Measurements from ENCODE around the gene ACSM2A.
"Not testable (repeated sequence)": the region's sequence is repeated elsewhere in the genome, so short reads cannot be mapped to it uniquely, and the experiment has no call there.

Gene ACSM2A

GRCh38 chr16:20446652-20447393 lies 4.5 kb upstream of the ACSM2A start:
- not testable (repeated sequence) for H3K27ac ChIP-seq (ENCODE audit: low read depth, low read length); H3K4me1 ChIP-seq (ENCODE audit: control insufficient read depth in 1 of 2, insufficient read depth in 2 of 2, low read length in 2 of 2); H3K27me3 ChIP-seq (ENCODE audit: control insufficient read depth in 1 of 2, insufficient read depth in 2 of 2, low read length in 2 of 2); H3K36me3 ChIP-seq (ENCODE audit: control insufficient read depth in 1 of 2, insufficient read depth in 2 of 2, low read length in 2 of 2); H3K9ac ChIP-seq (ENCODE audit: low read depth in 1 of 2, low read length in 2 of 2); H3K9me3 ChIP-seq (ENCODE audit: control insufficient read depth in 1 of 2, low read length in 2 of 2); H3K4me3 ChIP-seq (ENCODE audit: low read depth in 1 of 2, low read length in 2 of 2)

- H3K36me3 ChIP-seq (ENCODE audit: control insufficient read depth in 1 of 2, insufficient read depth in 2 of 2, low read length in 2 of 2); H3K9ac ChIP-seq (ENCODE audit: low read depth in 1 of 2, low read length in 2 of 2); H3K9me3 ChIP-seq (ENCODE audit: control insufficient read depth in 1 of 2, low read length in 2 of 2); H3K27ac ChIP-seq (ENCODE audit: low read depth, low read length); H3K27me3 ChIP-seq (ENCODE audit: control insufficient read depth in 1 of 2, insufficient read depth in 2 of 2, low read length in 2 of 2); H3K4me3 ChIP-seq (ENCODE audit: low read depth in 1 of 2, low read length in 2 of 2); H3K4me1 ChIP-seq (ENCODE audit: control insufficient read depth in 1 of 2, insufficient read depth in 2 of 2, low read length in 2 of 2): not testable (repeated sequence)
Observed at GRCh38 chr16:20453633-20454032, 2.3 kb downstream of the ACSM2A start.

- H3K36me3 ChIP-seq (ENCODE audit: control insufficient read depth in 1 of 2, insufficient read depth in 2 of 2, low read length in 2 of 2); H3K27me3 ChIP-seq (ENCODE audit: control insufficient read depth in 1 of 2, insufficient read depth in 2 of 2, low read length in 2 of 2); H3K9ac ChIP-seq (ENCODE audit: low read depth in 1 of 2, low read length in 2 of 2); H3K9me3 ChIP-seq (ENCODE audit: control insufficient read depth in 1 of 2, low read length in 2 of 2); H3K4me1 ChIP-seq (ENCODE audit: control insufficient read depth in 1 of 2, insufficient read depth in 2 of 2, low read length in 2 of 2); H3K4me3 ChIP-seq (ENCODE audit: low read depth in 1 of 2, low read length in 2 of 2); H3K27ac ChIP-seq (ENCODE audit: low read depth, low read length): not testable (repeated sequence)
Observed at GRCh38 chr16:20459227-20459626, 7.9 kb downstream of the ACSM2A start.

GRCh38 chr16:20460313-20460712 lies 9.0 kb downstream of the ACSM2A start:
- H3K9ac ChIP-seq (ENCODE audit: low read depth in 1 of 2, low read length in 2 of 2); H3K36me3 ChIP-seq (ENCODE audit: control insufficient read depth in 1 of 2, insufficient read depth in 2 of 2, low read length in 2 of 2); H3K4me3 ChIP-seq (ENCODE audit: low read depth in 1 of 2, low read length in 2 of 2); H3K9me3 ChIP-seq (ENCODE audit: control insufficient read depth in 1 of 2, low read length in 2 of 2); H3K27ac ChIP-seq (ENCODE audit: low read depth, low read length); H3K27me3 ChIP-seq (ENCODE audit: control insufficient read depth in 1 of 2, insufficient read depth in 2 of 2, low read length in 2 of 2); H3K4me1 ChIP-seq (ENCODE audit: control insufficient read depth in 1 of 2, insufficient read depth in 2 of 2, low read length in 2 of 2): not testable (repeated sequence)

- H3K9ac ChIP-seq (ENCODE audit: low read depth in 1 of 2, low read length in 2 of 2); H3K36me3 ChIP-seq (ENCODE audit: control insufficient read depth in 1 of 2, insufficient read depth in 2 of 2, low read length in 2 of 2); H3K4me1 ChIP-seq (ENCODE audit: control insufficient read depth in 1 of 2, insufficient read depth in 2 of 2, low read length in 2 of 2); H3K9me3 ChIP-seq (ENCODE audit: control insufficient read depth in 1 of 2, low read length in 2 of 2); H3K4me3 ChIP-seq (ENCODE audit: low read depth in 1 of 2, low read length in 2 of 2); H3K27ac ChIP-seq (ENCODE audit: low read depth, low read length); H3K27me3 ChIP-seq (ENCODE audit: control insufficient read depth in 1 of 2, insufficient read depth in 2 of 2, low read length in 2 of 2): not testable (repeated sequence)
Observed at GRCh38 chr16:20468954-20469353, 17.6 kb downstream of the ACSM2A start.

- H3K36me3 ChIP-seq (ENCODE audit: control insufficient read depth in 1 of 2, insufficient read depth in 2 of 2, low read length in 2 of 2); H3K4me3 ChIP-seq (ENCODE audit: low read depth in 1 of 2, low read length in 2 of 2); H3K9ac ChIP-seq (ENCODE audit: low read depth in 1 of 2, low read length in 2 of 2); H3K9me3 ChIP-seq (ENCODE audit: control insufficient read depth in 1 of 2, low read length in 2 of 2); H3K27me3 ChIP-seq (ENCODE audit: control insufficient read depth in 1 of 2, insufficient read depth in 2 of 2, low read length in 2 of 2); H3K4me1 ChIP-seq (ENCODE audit: control insufficient read depth in 1 of 2, insufficient read depth in 2 of 2, low read length in 2 of 2); H3K27ac ChIP-seq (ENCODE audit: low read depth, low read length): not testable (repeated sequence)
Observed at GRCh38 chr16:20469930-20470329, 18.6 kb downstream of the ACSM2A start.

- H3K27ac ChIP-seq (ENCODE audit: low read depth, low read length); H3K27me3 ChIP-seq (ENCODE audit: control insufficient read depth in 1 of 2, insufficient read depth in 2 of 2, low read length in 2 of 2); H3K4me1 ChIP-seq (ENCODE audit: control insufficient read depth in 1 of 2, insufficient read depth in 2 of 2, low read length in 2 of 2); H3K4me3 ChIP-seq (ENCODE audit: low read depth in 1 of 2, low read length in 2 of 2); H3K9ac ChIP-seq (ENCODE audit: low read depth in 1 of 2, low read length in 2 of 2); H3K9me3 ChIP-seq (ENCODE audit: control insufficient read depth in 1 of 2, low read length in 2 of 2); H3K36me3 ChIP-seq (ENCODE audit: control insufficient read depth in 1 of 2, insufficient read depth in 2 of 2, low read length in 2 of 2): not testable (repeated sequence)
Observed at GRCh38 chr16:20470732-20471131, 19.4 kb downstream of the ACSM2A start.

- not testable (repeated sequence) for H3K4me3 ChIP-seq (ENCODE audit: low read depth in 1 of 2, low read length in 2 of 2); H3K36me3 ChIP-seq (ENCODE audit: control insufficient read depth in 1 of 2, insufficient read depth in 2 of 2, low read length in 2 of 2); H3K9ac ChIP-seq (ENCODE audit: low read depth in 1 of 2, low read length in 2 of 2); H3K9me3 ChIP-seq (ENCODE audit: control insufficient read depth in 1 of 2, low read length in 2 of 2); H3K4me1 ChIP-seq (ENCODE audit: control insufficient read depth in 1 of 2, insufficient read depth in 2 of 2, low read length in 2 of 2); H3K27me3 ChIP-seq (ENCODE audit: control insufficient read depth in 1 of 2, insufficient read depth in 2 of 2, low read length in 2 of 2); H3K27ac ChIP-seq (ENCODE audit: low read depth, low read length)
Observed at GRCh38 chr16:20477188-20477744, 25.9 kb downstream of the ACSM2A start.

- H3K36me3 ChIP-seq (ENCODE audit: control insufficient read depth in 1 of 2, insufficient read depth in 2 of 2, low read length in 2 of 2); H3K9me3 ChIP-seq (ENCODE audit: control insufficient read depth in 1 of 2, low read length in 2 of 2); H3K4me3 ChIP-seq (ENCODE audit: low read depth in 1 of 2, low read length in 2 of 2); H3K27ac ChIP-seq (ENCODE audit: low read depth, low read length); H3K27me3 ChIP-seq (ENCODE audit: control insufficient read depth in 1 of 2, insufficient read depth in 2 of 2, low read length in 2 of 2); H3K9ac ChIP-seq (ENCODE audit: low read depth in 1 of 2, low read length in 2 of 2); H3K4me1 ChIP-seq (ENCODE audit: control insufficient read depth in 1 of 2, insufficient read depth in 2 of 2, low read length in 2 of 2): not testable (repeated sequence)
Observed at GRCh38 chr16:20483989-20484388, 32.7 kb downstream of the ACSM2A start.

GRCh38 chr16:20484726-20485125 lies 33.4 kb downstream of the ACSM2A start:
- Histone ChIP-seq H3K27ac (ENCODE audit: low read depth, low read length) (no peak overlapping the region), H3K4me1 (ENCODE audit: control insufficient read depth in 1 of 2, insufficient read depth in 2 of 2, low read length in 2 of 2) (no peaks in the 10 kb centered on the region), H3K27me3 (ENCODE audit: control insufficient read depth in 1 of 2, insufficient read depth in 2 of 2, low read length in 2 of 2) (no peaks in the 10 kb centered on the region), H3K9ac (ENCODE audit: low read depth in 1 of 2, low read length in 2 of 2) (no peak overlapping the region), H3K9me3 (ENCODE audit: control insufficient read depth in 1 of 2, low read length in 2 of 2) (no peaks in the 10 kb centered on the region), H3K4me3 (ENCODE audit: low read depth in 1 of 2, low read length in 2 of 2) (no peak overlapping the region), H3K36me3 (ENCODE audit: control insufficient read depth in 1 of 2, insufficient read depth in 2 of 2, low read length in 2 of 2) (no peaks in the 10 kb centered on the region)

GRCh38 chr16:20485408-20485807 lies 34.1 kb downstream of the ACSM2A start:
- Histone ChIP-seq H3K9ac (ENCODE audit: low read depth in 1 of 2, low read length in 2 of 2) (no peak overlapping the region), H3K9me3 (ENCODE audit: control insufficient read depth in 1 of 2, low read length in 2 of 2) (no peaks in the 10 kb centered on the region), H3K27ac (ENCODE audit: low read depth, low read length) (no peak overlapping the region), H3K36me3 (ENCODE audit: control insufficient read depth in 1 of 2, insufficient read depth in 2 of 2, low read length in 2 of 2) (no peaks in the 10 kb centered on the region), H3K4me1 (ENCODE audit: control insufficient read depth in 1 of 2, insufficient read depth in 2 of 2, low read length in 2 of 2) (no peaks in the 10 kb centered on the region), H3K27me3 (ENCODE audit: control insufficient read depth in 1 of 2, insufficient read depth in 2 of 2, low read length in 2 of 2) (no peaks in the 10 kb centered on the region), H3K4me3 (ENCODE audit: low read depth in 1 of 2, low read length in 2 of 2) (no peak overlapping the region)

Data from duodenal mucosa (tissue), 2 donors.